HL-60/S4 treated with retinoic acid at 250 ng/mL for 4 days and 3 days (cell line): ENCODE results near the gene MYMK.

Experiments used
- in situ Hi-C: fragments of 300-500 bp; cut with MboI; formaldehyde crosslinking; loops from 2 replicates; pipeline ENCODE4 v1.7.0; 2022; ENCODE audit warnings: low sequenced_read_pairs

MYMK gene

GRCh38 chr9:133505901-133506652 is 18.7 kb downstream of the MYMK start:
- in situ Hi-C loops, result no loop called here

- in situ Hi-C loops, result no loop called here
These were observed 19.5 kb downstream of the MYMK start for GRCh38 chr9:133505186-133505830.

- in situ Hi-C loops, result no loop called here
These were observed 22.6 kb downstream of the MYMK start for GRCh38 chr9:133502112-133502511.

DNA sequence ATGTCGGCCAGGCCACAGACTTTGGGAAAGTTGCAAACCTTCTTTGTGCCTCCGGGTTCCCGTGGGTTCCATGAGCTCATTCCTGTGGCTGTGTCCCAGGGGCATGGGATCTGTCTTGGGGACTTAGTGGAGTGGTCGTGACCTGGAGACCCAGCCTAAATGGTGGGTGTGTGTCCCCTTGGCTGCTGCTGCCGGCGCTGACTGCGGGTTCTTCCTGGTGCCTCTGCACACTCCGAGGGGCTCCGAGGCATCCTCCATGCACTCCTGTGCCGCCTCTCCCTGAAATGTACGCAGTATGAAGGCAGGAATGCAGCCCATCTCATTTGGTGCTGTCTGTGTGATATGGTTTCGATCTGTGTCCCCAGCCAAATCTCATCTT is 24.9 kb downstream of the MYMK start:
- in situ Hi-C loops, result no loop called here

- in situ Hi-C loops, result no loop called here
These were observed 25.4 kb downstream of the MYMK start for GRCh38 chr9:133499132-133499891.

GRCh38 chr9:133496861-133497842 is 27.6 kb downstream of the MYMK start:
- in situ Hi-C loops, result no loop called here

GRCh38 chr9:133495327-133496293 is 29.1 kb downstream of the MYMK start:
- in situ Hi-C loops, result no loop called here

DNA sequence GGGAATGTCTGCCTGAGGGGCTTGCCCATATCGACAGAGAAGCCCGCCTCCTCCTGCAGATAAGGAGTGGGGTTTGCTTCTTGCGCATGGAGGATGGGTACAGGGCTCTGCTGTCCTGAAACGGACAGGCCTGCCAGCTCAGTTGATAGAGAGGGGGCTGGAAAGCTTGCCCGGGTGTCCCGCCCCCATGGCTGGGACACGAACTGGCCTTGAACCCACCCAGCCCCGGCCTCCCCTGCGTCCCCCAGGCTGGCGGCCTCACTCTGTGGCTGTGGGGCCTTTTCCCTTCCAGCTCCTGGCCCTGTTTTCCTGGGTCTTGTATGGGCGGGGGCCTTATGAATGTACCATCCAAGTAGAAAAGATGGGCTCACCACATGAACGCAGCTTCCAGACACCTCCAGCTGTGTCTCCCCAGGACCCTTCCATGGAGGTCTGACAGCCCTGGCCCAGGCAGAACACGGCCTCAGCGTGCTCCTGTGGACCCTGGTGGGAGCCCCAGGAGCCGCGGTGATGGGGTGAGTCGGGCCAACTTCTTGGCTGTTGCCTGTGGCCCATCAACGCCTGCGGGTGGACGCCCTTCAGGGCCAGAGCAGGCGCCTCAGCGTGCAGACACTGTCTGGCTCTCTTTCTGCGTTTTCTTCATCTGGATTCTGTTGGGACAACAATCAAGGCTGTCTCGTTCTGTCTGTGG is 30.0 kb downstream of the MYMK start:
- in situ Hi-C loops, result no loop called here

DNA sequence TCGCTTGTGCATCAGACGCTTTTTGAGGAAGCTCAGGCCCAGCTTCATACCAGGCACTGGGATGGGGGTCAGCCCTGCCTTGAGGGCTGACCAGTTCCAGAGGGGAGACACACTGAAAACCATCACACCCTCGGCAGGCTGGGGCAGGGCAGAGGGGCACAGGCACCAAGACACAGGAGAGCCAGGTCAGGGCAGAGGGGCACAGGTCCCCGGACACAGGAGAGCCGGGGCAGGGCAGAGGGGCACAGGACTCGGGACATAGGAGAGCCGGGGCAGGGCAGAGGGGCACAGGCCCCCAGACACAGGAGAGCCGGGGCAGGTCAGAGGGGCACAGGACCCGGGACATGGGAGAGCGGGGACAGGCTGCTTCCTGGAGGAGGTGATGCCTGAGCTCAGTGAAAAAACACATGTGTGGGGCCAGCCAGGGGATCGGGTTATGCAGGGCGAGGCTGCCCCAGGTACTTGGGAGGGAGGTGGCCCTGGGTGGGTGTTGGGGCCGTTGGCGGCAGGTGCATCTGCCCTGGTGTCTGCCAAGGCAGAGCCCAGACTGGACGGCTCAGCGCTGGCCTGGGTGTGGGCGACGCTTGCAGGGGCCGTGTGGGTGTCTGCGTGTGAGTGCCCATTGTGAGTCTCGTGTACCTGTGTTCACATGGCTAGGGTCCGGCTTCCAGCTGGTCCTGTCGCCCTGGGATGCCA is 30.8 kb downstream of the MYMK start:
- in situ Hi-C loops, result no loop called here

- in situ Hi-C loops, result no loop called here
These were observed 31.3 kb downstream of the MYMK start for GRCh38 chr9:133493428-133493827.

DNA sequence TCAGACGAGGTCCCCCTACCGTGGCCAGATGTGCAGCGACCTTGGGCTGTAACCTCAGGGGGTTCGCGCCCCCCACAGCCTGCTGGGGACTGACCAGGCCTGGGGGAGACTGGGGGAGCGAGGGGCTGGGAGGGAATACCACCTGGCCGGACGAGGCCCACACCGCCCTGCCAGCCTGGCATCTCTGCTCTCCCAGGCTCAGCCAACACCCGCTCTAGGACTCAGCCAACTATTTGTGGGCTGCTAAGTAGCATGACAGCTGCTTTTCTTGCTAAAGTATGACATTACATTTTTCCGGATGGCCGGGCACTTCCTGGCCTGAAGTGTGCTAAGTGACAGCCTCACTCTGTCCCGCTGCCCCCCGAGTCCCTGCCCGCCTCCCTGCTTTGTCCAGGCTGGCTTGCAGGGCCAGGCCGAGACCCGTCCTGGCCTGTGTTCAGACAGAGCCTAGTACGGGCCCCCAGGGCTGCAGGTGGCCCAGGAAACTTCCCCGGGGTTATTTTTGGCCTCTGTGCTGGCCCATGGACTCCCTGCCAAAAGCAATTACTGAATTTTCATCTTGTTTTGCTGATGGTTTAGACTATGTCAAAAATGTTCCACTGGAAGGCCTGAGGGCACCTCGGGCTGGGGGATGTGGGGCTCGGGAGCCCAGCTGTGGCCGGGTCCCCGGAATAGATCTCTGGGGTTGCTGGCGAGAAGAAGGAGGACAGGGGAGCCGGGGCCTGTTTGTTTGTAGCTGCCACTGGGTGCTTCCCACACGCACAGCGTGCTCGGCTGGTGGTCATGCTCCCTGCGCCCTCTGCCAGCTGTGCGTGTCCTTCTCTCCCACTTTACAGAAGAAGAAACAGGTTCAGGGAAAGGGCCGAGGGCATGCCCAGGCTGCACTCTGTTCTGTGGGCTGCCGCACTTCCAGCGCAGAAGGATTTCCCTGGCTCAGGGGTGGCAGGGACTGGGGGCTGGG is 32.4 kb downstream of the MYMK start:
- in situ Hi-C loops, result no loop called here

- in situ Hi-C loops, result no loop called here
These were observed 33.2 kb downstream of the MYMK start for GRCh38 chr9:133491656-133491925.

- in situ Hi-C loops, result no loop called here
These were observed 33.7 kb downstream of the MYMK start for GRCh38 chr9:133490865-133491655.

GRCh38 chr9:133490201-133490681 is 34.5 kb downstream of the MYMK start:
- in situ Hi-C loops, result no loop called here

- in situ Hi-C loops, result loop anchor here (10.0 kb wide), 1 partner anchor 305 kb away; no protein-coding TSS in a partner anchor
These were observed 35.2 kb downstream of the MYMK start for GRCh38 chr9:133489253-133490190.
